Skin of body (tissue), 2 donors: Measurements from ENCODE around the gene DGLUCY. TPM values are rescaled to one million over a fixed set of nuclear protein-coding genes. Genes with fewer than 3 reads are reported as not detected.
"Not testable (repeated sequence)": the region's sequence is repeated elsewhere in the genome, so short reads cannot be mapped to it uniquely, and the experiment has no call there.

Experiments used
- DNase-seq: peaks from one replicate; lab custom pipeline; 2025; lab: John Stamatoyannopoulos, UW
- total RNA-seq: library from RNA; depleted of rRNA; stranded (reverse); fragments of >200 nt; gene quantifications from one replicate; pipeline ENCODE4 v1.2.3, GENCODE V29; 2014

The DGLUCY gene
- total RNA-seq, 1 donor from 2014 or later = 40.0 TPM

GRCh38 chr14:91164676-91165075 is 50.8 kb downstream of the DGLUCY start:
- no peak for DNase-seq

GRCh38 chr14:91167380-91167770 is 53.5 kb downstream of the DGLUCY start:
- DNase-seq = no peak

DNA sequence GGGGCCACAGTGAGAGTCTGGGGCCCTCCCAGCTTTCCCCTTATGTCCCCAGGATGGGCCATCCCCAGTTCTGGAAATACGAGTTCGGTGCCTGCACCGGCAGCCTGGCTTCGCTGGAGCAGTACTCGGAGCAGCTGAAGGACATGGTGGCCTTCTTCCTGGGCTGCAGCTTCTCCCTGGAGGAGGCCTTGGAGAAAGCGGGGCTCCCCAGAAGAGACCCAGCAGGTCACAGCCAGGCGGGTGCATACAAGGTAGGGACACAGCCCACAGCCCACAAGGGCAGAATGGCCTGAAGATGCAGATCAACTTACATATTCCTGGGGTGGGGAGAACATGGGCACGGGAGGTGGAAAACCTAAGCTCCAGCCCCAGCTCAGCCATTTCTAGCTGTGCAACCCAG is 56.1 kb downstream of the DGLUCY start:
- no peak for DNase-seq

DNA sequence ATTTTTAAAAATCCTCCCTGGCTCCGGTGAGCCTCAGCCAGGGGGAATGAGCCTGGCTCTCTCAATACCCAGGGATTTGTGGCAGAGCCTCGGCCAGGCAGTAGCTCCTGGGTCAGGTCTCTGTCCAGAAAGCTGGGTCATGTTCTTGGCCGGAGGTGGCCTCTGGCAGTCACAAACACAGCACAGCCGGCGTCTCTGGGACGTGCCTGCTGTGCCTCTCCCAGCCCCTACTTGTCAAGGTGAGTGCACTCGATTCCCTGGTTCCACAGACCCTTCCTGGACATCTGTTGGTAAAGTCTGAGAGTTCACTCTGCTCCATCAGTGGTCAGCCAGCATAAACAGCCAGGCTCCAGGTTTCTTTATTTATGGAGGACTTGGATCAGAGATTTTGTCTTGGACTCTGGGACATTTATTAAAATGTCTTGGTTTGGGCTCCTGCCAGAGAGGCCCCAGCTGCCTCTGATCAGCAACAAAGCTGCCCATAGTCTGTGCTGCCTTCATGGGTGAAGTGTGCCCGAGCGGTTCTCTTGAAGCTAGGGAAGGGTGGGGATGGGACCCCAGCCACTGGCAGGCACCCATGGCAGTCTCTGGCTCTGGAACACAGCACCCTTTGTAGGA is 56.7 kb downstream of the DGLUCY start:
- no peak for DNase-seq

DNA sequence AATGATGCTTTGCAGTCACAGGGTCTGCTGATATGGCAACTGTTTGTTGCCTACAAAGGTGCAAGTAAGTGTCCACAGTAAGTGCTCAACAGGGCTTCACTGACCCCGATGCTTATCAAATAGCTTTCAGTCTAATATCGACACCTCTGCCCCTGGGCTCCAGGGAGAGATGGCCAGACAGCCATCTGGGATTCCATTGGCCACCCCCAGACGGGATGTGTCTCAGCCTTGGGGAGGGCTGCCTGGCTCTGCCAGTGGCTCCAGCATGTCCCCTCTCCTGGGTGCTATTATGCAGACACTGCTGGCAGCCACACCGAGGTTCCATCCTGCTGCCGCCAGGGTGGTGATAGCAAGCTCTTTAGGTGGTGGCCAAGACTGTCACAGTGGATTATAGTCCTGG is 57.4 kb downstream of the DGLUCY start:
- no peak for DNase-seq

- peak; percentile 30 for DNase-seq
These were observed 59.4 kb downstream of the DGLUCY start for GRCh38 chr14:91173221-91173670.

DNA sequence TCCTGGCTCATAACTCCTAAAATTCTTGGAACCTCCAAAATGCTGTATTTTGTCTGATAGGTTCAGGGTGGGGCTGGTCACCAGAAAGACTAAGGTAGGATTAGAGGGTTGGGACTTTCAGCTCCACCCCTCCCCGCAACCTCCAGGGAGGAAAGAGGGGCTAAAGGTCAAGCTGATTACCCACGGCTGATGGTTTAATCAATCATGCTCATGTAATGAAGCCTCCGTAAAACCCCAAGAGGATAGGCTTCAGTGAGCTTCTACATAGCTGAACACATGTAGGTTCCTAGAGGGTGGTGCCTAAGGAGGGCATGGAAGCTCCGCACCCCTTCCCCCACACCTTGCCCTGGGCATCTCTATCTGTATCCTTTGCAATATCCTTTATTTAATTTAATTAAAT is 60.0 kb downstream of the DGLUCY start:
- no peak for DNase-seq

DNA sequence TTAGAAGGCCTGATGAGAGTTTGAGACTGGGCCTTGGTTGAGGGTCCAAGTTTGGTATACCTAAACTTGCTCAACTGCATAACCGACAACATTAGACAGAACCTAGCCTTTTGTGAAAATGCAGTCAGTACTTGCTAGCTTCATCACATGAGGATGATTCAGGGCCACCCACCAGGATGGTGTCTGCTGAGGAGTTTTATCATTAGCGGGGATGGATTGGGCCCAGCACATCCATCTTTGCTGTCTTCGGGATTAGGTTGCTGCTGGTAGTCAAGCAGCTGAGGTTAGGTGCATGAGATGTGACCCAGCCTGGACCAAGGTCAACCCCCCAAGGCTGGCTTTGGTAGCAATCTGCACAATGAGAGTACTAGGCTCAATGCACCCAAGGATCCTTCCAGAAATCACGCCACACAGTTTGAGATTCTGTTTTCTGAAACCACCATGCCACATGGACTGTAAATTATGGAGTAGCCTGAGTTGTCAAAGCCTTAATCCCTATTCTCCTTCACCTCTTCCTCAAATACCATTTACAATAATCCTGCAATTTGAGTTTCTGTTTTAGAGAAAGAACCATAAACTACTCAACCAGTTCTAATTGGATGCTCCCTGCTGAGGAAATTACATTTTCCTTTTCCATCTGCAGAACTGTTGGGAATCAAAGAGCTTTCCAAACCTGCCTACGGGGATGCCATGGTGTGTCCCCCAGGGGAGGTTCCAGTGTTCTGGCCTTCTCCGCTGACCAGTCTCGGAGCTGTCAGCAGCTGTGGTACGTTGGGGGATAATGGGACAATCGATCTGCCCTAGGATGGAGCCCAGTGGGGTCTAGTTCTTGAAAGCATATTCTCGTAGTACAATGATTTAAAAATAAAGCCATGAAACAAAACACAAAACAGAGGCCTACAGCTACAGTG is 61.7 kb downstream of the DGLUCY start:
- no peak for DNase-seq

DNA sequence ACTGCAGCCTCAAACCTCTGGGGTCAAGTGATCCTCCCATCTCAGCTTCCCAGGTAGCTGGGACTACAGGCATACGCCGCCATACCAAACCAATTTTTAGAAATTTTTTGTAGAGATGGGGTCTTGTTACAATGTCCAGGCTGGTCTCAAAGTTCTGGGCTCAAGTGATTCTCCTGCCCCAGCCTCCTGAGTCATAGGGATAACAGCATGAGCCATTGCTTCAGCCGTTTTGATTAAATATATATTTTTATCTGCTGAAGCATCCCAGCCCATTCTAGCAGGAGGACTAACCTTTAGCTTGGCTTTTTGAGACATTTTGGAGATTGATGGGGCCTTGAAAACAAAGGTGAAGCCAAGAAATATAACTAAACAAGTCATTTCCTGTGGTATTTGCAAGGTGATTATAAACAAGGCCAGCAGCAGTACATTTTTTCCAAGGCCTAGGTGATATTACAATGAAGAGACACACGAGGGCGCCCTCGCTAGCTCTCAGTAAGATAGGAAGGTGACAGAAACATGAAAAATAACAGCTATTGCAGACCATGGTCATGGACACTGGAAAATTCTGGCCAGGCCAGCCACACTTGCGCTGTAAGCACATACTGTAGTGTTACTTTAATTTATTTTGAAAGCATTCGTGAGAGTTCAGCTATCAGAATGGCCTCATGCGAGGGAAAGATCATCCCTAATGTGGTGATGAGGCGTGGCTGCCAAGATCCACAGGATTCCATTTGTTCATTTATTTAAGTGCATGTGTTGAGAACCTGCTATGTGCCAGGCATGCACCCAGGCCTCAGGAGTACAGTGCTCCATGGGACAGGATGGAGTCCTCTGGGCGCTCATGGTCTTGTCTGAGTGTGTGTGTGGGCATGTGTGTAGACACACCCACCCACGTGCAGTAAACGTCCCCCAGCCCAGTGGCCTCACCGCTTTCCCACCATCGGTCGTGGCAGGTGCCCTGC is 63.5 kb downstream of the DGLUCY start:
- peak; percentile 22 for DNase-seq

DNA sequence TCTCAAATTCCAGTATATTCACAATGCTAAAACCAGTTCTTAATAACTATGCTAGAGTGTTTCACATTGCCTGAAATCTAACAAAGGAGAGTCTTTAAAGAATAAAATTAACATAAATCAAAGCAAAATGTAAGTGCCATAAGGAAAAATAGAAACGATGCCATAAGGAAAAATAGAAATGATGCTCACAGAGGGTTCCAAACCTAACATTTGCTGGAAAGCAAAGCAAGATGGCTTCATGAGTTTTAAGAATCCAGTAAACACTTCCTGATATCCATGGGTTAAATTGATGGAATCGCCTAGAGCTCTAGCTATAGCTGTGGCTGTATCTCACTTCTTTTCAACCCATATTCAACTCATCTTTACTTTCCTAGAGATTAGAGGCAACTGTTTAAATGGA is 66.7 kb downstream of the DGLUCY start:
- DNase-seq = no peak

GRCh38 chr14:91182753-91183152 is 68.9 kb downstream of the DGLUCY start:
- not testable (repeated sequence) for DNase-seq

DNA sequence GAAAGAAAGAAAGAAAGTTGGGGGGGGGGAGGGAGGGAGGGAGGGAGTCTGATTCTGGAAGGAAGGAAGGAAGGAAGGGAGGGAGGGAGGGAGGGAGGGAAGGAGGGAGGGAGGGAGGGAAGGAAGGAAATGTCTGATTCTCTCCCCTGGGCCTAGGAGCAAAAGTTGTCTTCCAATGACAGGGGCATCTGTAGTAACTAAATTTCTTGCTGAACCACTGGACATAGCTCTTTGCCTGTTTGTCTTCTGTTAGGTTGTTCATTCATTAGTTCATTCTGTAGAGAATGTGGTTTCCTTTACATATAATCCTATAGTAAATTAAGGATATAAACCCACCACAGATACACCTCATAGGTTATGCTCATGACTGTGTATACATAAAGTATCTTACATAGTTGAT is 70.7 kb downstream of the DGLUCY start:
- no peak for DNase-seq

DNA sequence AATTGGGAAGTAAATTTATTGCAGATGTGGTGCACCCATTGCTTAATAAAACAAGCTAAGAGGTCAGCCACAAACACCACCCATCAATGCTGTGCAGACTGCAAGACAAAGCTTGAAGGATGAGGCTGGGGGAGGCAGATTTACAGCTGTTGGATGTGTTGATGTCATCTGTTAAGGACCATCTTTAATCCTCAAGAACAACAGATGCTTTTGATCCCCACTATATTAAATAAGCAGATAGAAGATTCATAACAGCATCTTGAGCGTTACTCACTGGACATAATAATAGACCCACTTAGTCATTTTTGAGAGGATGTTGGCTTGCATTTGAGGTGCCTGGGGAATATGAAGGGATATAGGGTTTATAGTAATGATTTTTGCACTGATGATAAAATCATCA is 71.8 kb downstream of the DGLUCY start:
- no peak for DNase-seq

DNA sequence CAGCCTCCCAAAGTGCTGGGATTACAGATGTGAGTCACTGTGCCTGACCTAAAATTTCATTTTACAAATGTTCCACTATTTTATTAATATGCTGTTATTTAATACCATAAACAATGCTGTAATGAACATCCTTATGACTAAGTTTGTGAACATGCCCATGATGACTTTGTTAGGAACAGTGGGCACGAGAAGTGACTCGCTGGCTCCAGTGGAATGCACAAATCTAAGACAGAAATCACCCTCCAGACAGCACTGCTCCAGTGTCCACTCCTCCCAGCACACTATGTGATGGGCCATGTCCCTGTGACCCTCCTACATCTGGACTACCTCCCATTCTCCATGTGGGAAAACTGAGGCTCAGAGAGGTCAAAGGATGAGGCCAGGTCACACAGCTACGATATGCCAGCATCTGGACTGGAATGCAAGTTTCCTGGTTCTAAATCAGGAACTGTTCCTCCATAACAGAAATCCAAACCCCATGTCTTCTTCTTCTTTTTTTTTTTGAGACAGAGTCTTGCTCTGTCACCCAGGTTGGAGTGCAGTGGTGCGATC is 72.7 kb downstream of the DGLUCY start:
- no peak for DNase-seq

DNA sequence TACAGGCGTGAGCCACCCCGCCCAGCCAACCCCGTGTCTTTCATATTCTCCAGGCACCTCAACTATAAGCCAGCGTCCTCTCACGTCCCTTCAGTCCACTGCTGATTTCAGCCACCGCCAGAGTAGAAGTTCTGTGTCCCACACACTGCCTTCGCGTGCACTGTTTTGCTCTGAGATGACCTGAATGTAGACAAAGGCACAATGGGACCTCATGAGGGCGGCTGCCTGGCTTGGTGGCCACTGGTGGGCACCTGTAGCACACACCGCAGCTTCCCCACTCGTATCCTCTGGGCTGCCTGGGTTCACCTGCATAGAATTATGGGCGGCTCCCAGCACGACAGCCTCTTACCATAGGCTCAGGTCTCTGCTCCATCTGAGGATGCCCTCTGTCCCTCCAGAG is 73.4 kb downstream of the DGLUCY start:
- DNase-seq = no peak

DNA sequence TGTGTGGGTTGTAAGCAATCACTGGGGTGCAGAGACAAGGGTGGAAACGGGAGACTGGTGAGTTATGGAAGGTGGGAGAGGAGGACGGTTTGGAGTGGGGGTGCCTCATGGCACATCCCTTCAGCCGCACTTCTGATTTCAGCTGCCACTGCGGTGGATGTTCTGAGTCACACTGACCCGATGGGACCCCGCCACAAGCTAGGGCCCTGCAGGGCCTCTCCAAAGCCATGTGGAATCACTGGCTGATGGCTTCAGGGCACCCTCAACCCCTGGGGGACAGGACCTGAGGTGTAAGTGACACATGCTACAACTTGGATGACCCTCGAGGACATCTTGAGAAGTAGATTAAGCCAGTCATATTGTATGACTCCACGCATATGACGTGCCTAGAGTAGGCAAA is 77.0 kb downstream of the DGLUCY start:
- DNase-seq = no peak

DNA sequence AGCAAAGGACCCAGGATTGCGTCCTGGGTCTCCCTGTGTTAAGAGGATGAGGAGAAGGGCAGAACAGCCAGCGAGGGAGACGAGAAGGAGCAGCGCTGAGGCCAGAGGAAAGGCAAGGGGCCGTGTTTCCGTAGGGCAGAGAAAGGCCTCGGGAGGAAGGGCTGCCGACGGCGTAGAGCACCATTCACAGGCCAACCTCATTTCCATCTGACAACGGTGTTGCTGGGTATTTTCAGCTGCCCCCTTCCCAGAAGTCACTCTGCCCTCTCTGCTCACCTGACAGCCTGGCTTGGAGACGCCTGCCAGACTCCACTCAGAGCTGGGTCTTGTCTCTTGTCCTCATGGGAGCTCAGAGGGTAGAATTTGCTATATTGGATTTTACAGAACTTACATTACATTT is 79.2 kb downstream of the DGLUCY start:
- no peak for DNase-seq

DNA sequence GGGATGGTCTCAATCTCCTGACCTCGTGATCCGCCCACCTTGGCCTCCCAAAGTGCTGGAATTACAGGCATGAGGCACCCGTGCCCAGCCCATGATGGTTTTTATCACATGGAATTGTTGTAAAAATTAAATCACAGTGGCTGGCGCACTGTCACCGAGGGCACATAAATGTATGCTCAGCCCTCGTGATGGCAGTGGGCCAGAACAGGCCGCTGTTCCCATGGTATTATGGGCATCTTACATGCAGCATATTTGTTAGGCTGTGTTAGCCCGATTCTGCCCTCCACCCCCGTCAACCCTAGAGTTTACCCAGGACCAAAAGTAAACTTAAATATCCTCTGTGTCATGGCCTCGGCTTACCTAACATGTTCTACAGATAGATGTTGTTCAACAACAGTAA is 82.0 kb downstream of the DGLUCY start:
- no peak for DNase-seq

- no peak for DNase-seq
These were observed 83.8 kb downstream of the DGLUCY start for GRCh38 chr14:91197631-91198030.

DNA sequence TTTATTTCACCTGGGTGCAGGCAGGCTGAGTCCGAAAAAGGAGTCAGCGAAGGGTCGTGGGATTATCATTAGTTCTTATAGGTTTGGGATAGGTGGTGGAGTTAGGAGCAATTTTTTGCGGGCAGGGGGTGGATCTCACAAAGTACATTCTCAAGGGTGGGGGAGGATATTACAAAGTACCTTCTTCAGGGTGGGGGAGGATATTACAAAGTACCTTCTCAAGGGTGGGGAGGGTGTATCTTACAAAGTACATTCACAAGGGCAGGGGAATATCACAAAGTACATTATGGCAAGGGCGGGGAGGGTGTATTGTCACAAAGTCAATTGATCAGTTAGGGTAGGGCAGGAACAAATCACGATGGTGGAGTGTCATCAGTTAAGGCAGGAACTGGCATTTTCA is 86.9 kb downstream of the DGLUCY start:
- not testable (repeated sequence) for DNase-seq

DNA sequence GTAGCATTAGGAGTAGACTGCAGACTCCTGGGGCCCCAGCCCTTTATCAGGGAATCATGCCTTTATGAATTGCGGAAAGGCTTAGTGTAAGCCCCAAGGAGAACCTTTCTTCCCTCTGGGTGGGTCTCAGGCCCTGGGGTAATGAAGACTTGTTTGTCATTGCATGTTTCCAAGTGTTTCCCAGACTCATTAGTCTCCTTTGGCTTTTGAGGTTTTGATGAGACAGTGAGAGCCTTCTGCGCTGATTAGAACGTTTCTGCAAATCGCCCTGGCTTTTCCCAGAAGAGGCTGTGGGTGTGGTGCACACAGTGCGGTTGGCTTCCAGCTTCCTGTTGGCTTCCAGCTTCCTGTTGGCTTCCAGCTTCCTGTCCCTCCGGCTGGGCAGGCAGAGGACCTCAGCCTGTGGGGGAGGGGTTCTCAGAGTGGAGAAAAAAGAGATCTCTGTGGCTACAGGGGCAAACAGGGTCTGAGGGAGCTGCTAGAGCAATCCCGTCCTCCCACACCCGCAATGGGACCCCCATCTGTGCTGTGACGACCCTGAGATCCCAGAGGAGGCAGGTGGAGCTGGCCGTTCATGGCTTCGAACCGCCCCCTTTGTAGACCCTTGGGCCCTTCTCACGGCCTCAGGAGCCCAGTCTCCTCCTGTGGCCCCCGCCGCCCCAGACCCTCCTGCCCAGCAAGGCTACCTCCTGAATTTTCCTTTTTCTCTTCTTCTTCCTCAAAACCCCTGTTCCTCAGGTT is 88.5 kb downstream of the DGLUCY start:
- DNase-seq = no peak
